HT-29 (cell line): ENCODE results near the gene METTL27. TPM values are rescaled to one million over a fixed set of nuclear protein-coding genes. Genes with fewer than 3 reads are reported as not detected.

Experiments used
- total RNA-seq: library from RNA; depleted of rRNA; stranded (reverse); fragments of >200 nt; shearing (Covaris generic); gene quantifications from 2 replicates; pipeline ENCODE4 v1.2.3, GENCODE V29; 2014; rRNA removed

The METTL27 gene
- total RNA-seq, 1 experiment from 2014 or later: 7.3 TPM

Other genes with a start within 250 kb of the METTL27 start
- gene MLXIPL, start 218.0 kb downstream of the METTL27 start, total RNA-seq: 0.53 and 5.1 TPM in 2 replicates
- 0.28 and 0.73 TPM in 2 replicates for gene VPS37D, start 174.7 kb downstream of the METTL27 start, total RNA-seq
- 6.7 and 7.4 TPM in 2 replicates for gene DNAJC30, start 159.1 kb downstream of the METTL27 start, total RNA-seq
- 127 and 151 TPM in 2 replicates for gene BUD23, start 158.9 kb downstream of the METTL27 start, total RNA-seq
- gene STX1A, start 122.8 kb downstream of the METTL27 start, total RNA-seq: 61.6 and 71.7 TPM in 2 replicates
- gene ABHD11, start 103.7 kb downstream of the METTL27 start, total RNA-seq: 226 and 243 TPM in 2 replicates
- gene CLDN3, start 72.2 kb downstream of the METTL27 start, total RNA-seq: 413 and 446 TPM in 2 replicates
- 1,331 and 1,483 TPM in 2 replicates for gene CLDN4, start 11.5 kb downstream of the METTL27 start, total RNA-seq
- not detected in 2 replicates for gene TMEM270, start 18.6 kb upstream of the METTL27 start, total RNA-seq
- 0.03 and 0.10 TPM in 2 replicates for gene ELN, start 185.7 kb upstream of the METTL27 start, total RNA-seq
- 27.4 and 37.8 TPM in 2 replicates for gene LIMK1, start 241.3 kb upstream of the METTL27 start, total RNA-seq